Ovary (tissue), 3 donors: Measurements from ENCODE around the gene NAA10.

Experiments
- POLR2A ChIP-seq: fragments of 450-650 bp; IDR thresholded peaks from one replicate; pipeline ENCODE4 v1.6.1; 2017; ENCODE audit warnings: antibody characterized with exemption, mild to moderate bottlenecking, moderate library complexity
- TF ChIP-seq, protein P1 (sequence below), 3 donors: fragments of 450-650 bp in 2 of 3; fragments of 200-600 bp in 1 of 3; IDR thresholded peaks; one replicate each; pipeline versions ENCODE4 v1.5.1 to v1.8.0; 2016 to 2022; ENCODE audit warnings: antibody characterized with exemption in 3 of 3, mild to moderate bottlenecking in 1 of 3
- donor health status: DM: no; HTN: no; CAD: no.

DNA sequence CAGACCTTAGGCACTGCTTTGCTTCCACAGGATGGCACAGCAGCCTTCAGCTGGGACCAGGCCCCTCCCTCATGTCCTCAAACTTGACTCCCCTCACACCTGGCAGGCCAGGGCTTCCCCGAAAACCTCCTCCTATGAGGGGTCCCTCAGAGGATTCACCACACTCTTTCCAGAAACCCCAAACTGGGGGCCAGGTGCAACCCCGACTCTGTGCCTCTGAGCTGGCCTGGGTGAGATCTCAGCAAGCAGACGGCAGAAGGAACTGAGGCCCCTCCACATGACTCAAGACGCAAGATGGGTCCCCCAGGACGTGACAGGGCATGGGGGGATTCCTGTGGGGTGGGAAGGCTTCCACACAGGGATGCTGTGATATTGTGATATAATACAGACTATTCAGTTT is 30.6 kb upstream of the NAA10 start:
- TF ChIP-seq, protein P1, sequence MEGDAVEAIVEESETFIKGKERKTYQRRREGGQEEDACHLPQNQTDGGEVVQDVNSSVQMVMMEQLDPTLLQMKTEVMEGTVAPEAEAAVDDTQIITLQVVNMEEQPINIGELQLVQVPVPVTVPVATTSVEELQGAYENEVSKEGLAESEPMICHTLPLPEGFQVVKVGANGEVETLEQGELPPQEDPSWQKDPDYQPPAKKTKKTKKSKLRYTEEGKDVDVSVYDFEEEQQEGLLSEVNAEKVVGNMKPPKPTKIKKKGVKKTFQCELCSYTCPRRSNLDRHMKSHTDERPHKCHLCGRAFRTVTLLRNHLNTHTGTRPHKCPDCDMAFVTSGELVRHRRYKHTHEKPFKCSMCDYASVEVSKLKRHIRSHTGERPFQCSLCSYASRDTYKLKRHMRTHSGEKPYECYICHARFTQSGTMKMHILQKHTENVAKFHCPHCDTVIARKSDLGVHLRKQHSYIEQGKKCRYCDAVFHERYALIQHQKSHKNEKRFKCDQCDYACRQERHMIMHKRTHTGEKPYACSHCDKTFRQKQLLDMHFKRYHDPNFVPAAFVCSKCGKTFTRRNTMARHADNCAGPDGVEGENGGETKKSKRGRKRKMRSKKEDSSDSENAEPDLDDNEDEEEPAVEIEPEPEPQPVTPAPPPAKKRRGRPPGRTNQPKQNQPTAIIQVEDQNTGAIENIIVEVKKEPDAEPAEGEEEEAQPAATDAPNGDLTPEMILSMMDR (IDR thresholded peaks at IDR 0.05) = no peak
- TF ChIP-seq POLR2A = no peak
